K562 (cell line): ENCODE results near the gene RPL38. TPM values are rescaled to one million over a fixed set of nuclear protein-coding genes. Genes with fewer than 3 reads are reported as not detected.

ENCODE experiments used
- CTBP1 ChIP-seq: fragments of 450-650 bp; IDR thresholded peaks from 2 replicates; pipeline ENCODE4 v1.6.1; 2016; ENCODE audit warnings: borderline replicate concordance
- EP300 ChIP-seq: IDR thresholded peaks from 2 replicates; pipeline ENCODE4 v1.6.1; 2012; ENCODE audit warnings: low read length, improper control_type of control experiment
- ERF ChIP-seq: fragments of 450-650 bp; formaldehyde crosslinking; IDR thresholded peaks from 2 replicates; pipeline ENCODE4 v1.4.0; 2020; ENCODE audit warnings: mild to moderate bottlenecking, mixed read lengths
- ETV1 ChIP-seq: fragments of 450-650 bp; conservative IDR thresholded peaks from 2 replicates; pipeline ENCODE4 v1.6.1; 2016; ENCODE audit warnings: missing genetic modification characterization, control low read depth, low read depth, missing compliant biosample characterization
- FOSL1 ChIP-seq: fragments of 200-800 bp; sonication (Bioruptor generic); conservative IDR thresholded peaks from 2 replicates; pipeline ENCODE4 v1.6.1; 2016; ENCODE audit warnings: missing genetic modification characterization, missing compliant biosample characterization
- HEY1 ChIP-seq: fragments of 250-450 bp; sonication (Bioruptor Pico); IDR thresholded peaks from 2 replicates; pipeline ENCODE4 v1.5.0; 2020; ENCODE audit warnings: mild to moderate bottlenecking, moderate library complexity, borderline replicate concordance
- HIVEP1 ChIP-seq: fragments of 250-450 bp; sonication (Bioruptor Pico); IDR thresholded peaks from 2 replicates; pipeline ENCODE4 v1.4.0; 2020; ENCODE audit warnings: mild to moderate bottlenecking
- HMG20A ChIP-seq: fragments of 450-650 bp; formaldehyde crosslinking; conservative IDR thresholded peaks from 2 replicates; pipeline ENCODE4 v1.4.0; 2020; ENCODE audit warnings: mild to moderate bottlenecking, mixed read lengths
- ID3 ChIP-seq, 2 experiments: fragments of 250-450 bp in 1 of 2; fragments of 450-650 bp in 1 of 2; sonication (Bioruptor Pico) in 1 of 2; IDR thresholded peaks; 2 replicates each; pipeline versions ENCODE4 v1.6.1 to v1.8.0; 2016 to 2021; ENCODE audit warnings: mild to moderate bottlenecking in 2 of 2, moderate library complexity in 2 of 2, missing compliant biosample characterization in 1 of 2, missing genetic modification characterization in 1 of 2
- KDM4B ChIP-seq, 2 experiments: fragments of 450-650 bp in 1 of 2; sonication (generic) in 1 of 2; IDR thresholded peaks; 2 replicates each; pipeline ENCODE4 v1.6.1; 2016 to 2017; ENCODE audit warnings: borderline replicate concordance in 2 of 2, antibody characterized with exemption in 1 of 2, low read depth in 1 of 2, mild to moderate bottlenecking in 1 of 2
- MED1 ChIP-seq: sonication (generic); formaldehyde crosslinking; IDR thresholded peaks from 2 replicates; pipeline ENCODE4 v1.8.1; 2023; ENCODE audit warnings: missing genetic modification reagents, borderline replicate concordance
- MTF1 ChIP-seq: fragments of 250-450 bp; sonication (Bioruptor Pico); IDR thresholded peaks from 2 replicates; pipeline ENCODE4 v1.9.0; 2021; ENCODE audit warnings: moderate library complexity, mild to moderate bottlenecking, inconsistent platforms, borderline replicate concordance
- NFE2 ChIP-seq: IDR thresholded peaks from 2 replicates; pipeline ENCODE4 v1.6.1; 2014; ENCODE audit warnings: antibody characterized with exemption, low read depth
- NFIC ChIP-seq: fragments of 450-650 bp; IDR thresholded peaks from 2 replicates; pipeline ENCODE4 v1.6.1; 2017; ENCODE audit warnings: mild to moderate bottlenecking, inconsistent platforms
- SMARCA5 ChIP-seq: fragments of 450-650 bp; IDR thresholded peaks from 2 replicates; pipeline ENCODE4 v1.6.1; 2016
- SRSF9 ChIP-seq: fragments of 200-400 bp; formaldehyde crosslinking; IDR thresholded peaks from 2 replicates; pipeline ENCODE4 v1.6.1; 2017; ENCODE audit warnings: low read depth, low read length, borderline replicate concordance
- STAG1 ChIP-seq: sonication (generic); formaldehyde crosslinking; IDR thresholded peaks from 2 replicates; pipeline ENCODE4 v1.5.0; 2020; ENCODE audit warnings: missing genetic modification reagents, borderline replicate concordance
- STAT5B ChIP-seq: fragments of 250-450 bp; sonication (Bioruptor Pico); IDR thresholded peaks from 2 replicates; pipeline ENCODE4 v1.8.0; 2021; ENCODE audit warnings: mild to moderate bottlenecking, inconsistent platforms
- SUPT5H ChIP-seq: fragments of 450-650 bp; IDR thresholded peaks from 2 replicates; pipeline ENCODE4 v1.6.1; 2016
- TAF15 ChIP-seq: fragments of 200-400 bp; formaldehyde crosslinking; IDR thresholded peaks from 2 replicates; pipeline ENCODE4 v1.6.1; 2017; ENCODE audit warnings: mild to moderate bottlenecking, low read depth, low read length, moderate library complexity
- TBP ChIP-seq: optimal IDR thresholded peaks from 2 replicates; pipeline ENCODE3; 2011; ENCODE audit warnings: low read depth, low read length, improper control_type of control experiment
- TFE3 ChIP-seq: fragments of 450-650 bp; formaldehyde crosslinking; IDR thresholded peaks from 2 replicates; pipeline ENCODE4 v1.4.0; 2020; ENCODE audit warnings: mild to moderate bottlenecking, mixed read lengths
- ZNF133 ChIP-seq: fragments of 250-450 bp; sonication (Bioruptor Pico); IDR thresholded peaks from 2 replicates; pipeline ENCODE4 v1.4.0; 2020; ENCODE audit warnings: mild to moderate bottlenecking
- ZNF311 ChIP-seq: fragments of 250-450 bp; sonication (Bioruptor Pico); IDR thresholded peaks from 2 replicates; pipeline ENCODE4 v1.4.0; 2020; ENCODE audit warnings: mild to moderate bottlenecking, moderate library complexity
- ZNF551 ChIP-seq: fragments of 250-450 bp; sonication (Bioruptor Pico); IDR thresholded peaks from 2 replicates; pipeline ENCODE4 v1.5.0; 2021; ENCODE audit warnings: mild to moderate bottlenecking, moderate library complexity
- ZNF740 ChIP-seq, 3 experiments: fragments of 200-800 bp in 1 of 3; sonication (Bioruptor generic) in 1 of 3; sonication (generic) in 1 of 3; formaldehyde crosslinking in 1 of 3; IDR thresholded peaks; 2 replicates each; pipeline versions ENCODE4 v1.6.1 to v1.8.0; 2016 to 2022; ENCODE audit warnings: mild to moderate bottlenecking in 2 of 3, missing compliant biosample characterization in 2 of 3, missing genetic modification characterization in 2 of 3, missing genetic modification reagents in 1 of 3
- polyA plus RNA-seq, 8 experiments: library from polyadenylated mRNA; depleted of rRNA in 4 of 8; stranded (reverse) in 5 of 8; unstranded in 3 of 8; fragments of >200 nt; fragmentation: Nextera tagmentation in 2 of 8; fragmentation: Illumina TruSeq in 1 of 8; extraction: Ambion mirVana in 2 of 8; extraction: Trizol in 1 of 8; gene quantifications; 2 replicates each; pipeline versions ENCODE4 v1.2.1 to v1.2.3, GENCODE V29; 2011 to 2014; ENCODE audit warnings: inconsistent platforms in 1 of 8, missing spikeins in 1 of 8
- total RNA-seq, 7 experiments: library from RNA; depleted of rRNA in 6 of 7; stranded (reverse); fragments of >200 nt in 6 of 7; fragmentation: Illumina TruSeq in 2 of 7; extraction: Trizol in 2 of 7; gene quantifications; 2 replicates each; pipeline versions ENCODE4 v1.2.1 to v1.2.3, GENCODE V29; 2011 to 2021; ENCODE audit warnings: low replicate concordance in 1 of 7

Gene RPL38
- total and polyA plus RNA-seq, 9 of the 15 experiments (the other 6 are each of a cell fraction or from before 2014, with no cell fraction given), result 1,224 to 3,864 (median 1,939) TPM

- TF ChIP-seq TFE3 (CRISPR knock-in tag) (no peak), HMG20A (CRISPR knock-in tag) (no peak), ETV1 (tag) (no peak), STAG1 (CRISPR knock-in tag) (no peak; the same call in 1 of the 2 replicates), MTF1 (CRISPR knock-in tag) (no peak), SMARCA5 (no peak), STAT5B (no peak), CTBP1 (peak; percentile 46; the same call in 1 of the 2 replicates), ZNF133 (no peak), ZNF311 (no peak), SUPT5H (peak; percentile 93), HEY1 (CRISPR knock-in tag) (no peak), ZNF740 (CRISPR knock-in tag; IDR thresholded peaks at IDR 0.05) (peak; percentile 99), ZNF740 (tag; IDR thresholded peaks at IDR 0.05) (peak in 1 of 2 experiments; percentile 91; a peak in 2 of 4 replicates), MED1 (no peak), HIVEP1 (CRISPR knock-in tag) (no peak), TAF15 (no peak), TBP (no peak), NFE2 (peak; percentile 54), ZNF551 (CRISPR knock-in tag) (peak; percentile 32; the same call in 1 of the 2 replicates), ID3 (CRISPR knock-in tag; IDR thresholded peaks at IDR 0.05) (no peak), ID3 (tag; IDR thresholded peaks at IDR 0.05) (no peak), ERF (CRISPR knock-in tag) (peak; percentile 23; the same call in 1 of the 2 replicates), FOSL1 (0 out of 2 replicates have a peak, but pooled peaks have one; percentile 35), SRSF9 (no peak), NFIC (peak; percentile 57), KDM4B (IDR thresholded peaks at IDR 0.05; ENCODE audit: borderline replicate concordance in 2 of 2, low read depth in 1 of 2) (no peak), EP300 (no peak)
These were observed 7.0 kb downstream of the RPL38 start (continued) for GRCh38 chr17:74210191-74211140.
